ENCODE results near the gene ZNF444. TPM values are rescaled to one million over a fixed set of nuclear protein-coding genes. Genes with fewer than 3 reads are reported as not detected.
"Not testable (repeated sequence)": the region's sequence is repeated elsewhere in the genome, so short reads cannot be mapped to it uniquely, and the experiment has no call there.

ZNF444 gene
- total and polyA plus RNA-seq, 4 donors = 6.1 to 30.4 (median 21.0) TPM

GRCh38 chr19:56193981-56194640 is 53.0 kb downstream of the ZNF444 start:
- Histone ChIP-seq H3K36me3 (ENCODE audit: control insufficient read depth in 4 of 4, insufficient read depth in 3 of 4, low read depth in 1 of 4, low read length in 3 of 4) (no peaks in the 10 kb centered on the region), H3K27me3 (ENCODE audit: control insufficient read depth in 4 of 4, insufficient read depth in 4 of 4, low read length in 3 of 4) (no peaks in the 10 kb centered on the region), H3K27ac (ENCODE audit: low read depth in 1 of 2, low read length in 2 of 2) (no peak overlapping the region), H3K9ac (ENCODE audit: low read depth in 1 of 2, low read length in 2 of 2) (no peak overlapping the region), H3K4me3 (ENCODE audit: low read depth in 1 of 3, low read length in 3 of 3) (no peak overlapping the region), H3K4me1 (ENCODE audit: control insufficient read depth in 4 of 4, insufficient read depth in 4 of 4, low read length in 3 of 4) (no peaks in the 10 kb centered on the region), H3K9me3 (ENCODE audit: control insufficient read depth in 4 of 4, low read length in 3 of 4) (no peaks in the 10 kb centered on the region)
- WGBS = 89% methylated on average over 12 of the region's 12 CpGs
- no peak for DNase-seq (ENCODE audit: low spot score)
- TF ChIP-seq REST (IDR thresholded peaks at IDR 0.05) (no peak), GABPA (IDR thresholded peaks at IDR 0.05 in 1 of 2, conservative IDR thresholded peaks at IDR 0.05 in 1 of 2) (no peak), NR2F2 (IDR thresholded peaks at IDR 0.05) (no peak), SP1 (IDR thresholded peaks at IDR 0.05) (no peak), FOXA1 (IDR thresholded peaks at IDR 0.05) (no peak), HNF4G (IDR thresholded peaks at IDR 0.05) (no peak)

- not testable (repeated sequence) for H3K9me3 ChIP-seq (ENCODE audit: control insufficient read depth in 4 of 4, low read length in 3 of 4); H3K4me3 ChIP-seq (ENCODE audit: low read depth in 1 of 3, low read length in 3 of 3); DNase-seq (ENCODE audit: low spot score); H3K36me3 ChIP-seq (ENCODE audit: control insufficient read depth in 4 of 4, insufficient read depth in 3 of 4, low read depth in 1 of 4, low read length in 3 of 4); H3K27me3 ChIP-seq (ENCODE audit: control insufficient read depth in 4 of 4, insufficient read depth in 4 of 4, low read length in 3 of 4); H3K27ac ChIP-seq (ENCODE audit: low read depth in 1 of 2, low read length in 2 of 2); H3K9ac ChIP-seq (ENCODE audit: low read depth in 1 of 2, low read length in 2 of 2)
- H3K4me1 ChIP-seq (ENCODE audit: control insufficient read depth in 4 of 4, insufficient read depth in 4 of 4, low read length in 3 of 4) = peaks cover 0 to 10% (median 8%) of the 10 kb centered on the region in 4 donors
- 92% methylated on average over 23 of the region's 23 CpGs for WGBS
Observed at GRCh38 chr19:56197646-56198045, 56.6 kb downstream of the ZNF444 start, which contains the start of gene ZSCAN5B. Gene ZSCAN5B (minus strand): TSS chr19:56197783. CDS start chr19:56193052, 4,731 bp downstream.

GRCh38 chr19:56199687-56200086 is 58.6 kb downstream of the ZNF444 start:
- Histone ChIP-seq H3K27ac (ENCODE audit: low read depth in 1 of 2, low read length in 2 of 2) (peak overlapping the region in 1 of 2 donors; percentile 43), H3K36me3 (ENCODE audit: control insufficient read depth in 4 of 4, insufficient read depth in 3 of 4, low read depth in 1 of 4, low read length in 3 of 4) (no peaks in the 10 kb centered on the region), H3K4me3 (ENCODE audit: low read depth in 1 of 3, low read length in 3 of 3) (no peak overlapping the region), H3K9ac (ENCODE audit: low read depth in 1 of 2, low read length in 2 of 2) (no peak overlapping the region), H3K27me3 (ENCODE audit: control insufficient read depth in 4 of 4, insufficient read depth in 4 of 4, low read length in 3 of 4) (no peaks in the 10 kb centered on the region), H3K4me1 (ENCODE audit: control insufficient read depth in 4 of 4, insufficient read depth in 4 of 4, low read length in 3 of 4) (peaks cover 0 to 10% (median 8%) of the 10 kb centered on the region in 4 donors), H3K9me3 (ENCODE audit: control insufficient read depth in 4 of 4, low read length in 3 of 4) (no peaks in the 10 kb centered on the region)
- WGBS = 40% methylated on average over 7 of the region's 7 CpGs
- no peak for DNase-seq (ENCODE audit: low spot score)
- TF ChIP-seq FOXA2 (IDR thresholded peaks at IDR 0.05) = no peak
- TF ChIP-seq REST (IDR thresholded peaks at IDR 0.05) = no peak
- TF ChIP-seq TAF1 (conservative IDR thresholded peaks at IDR 0.05) = no peak
- TF ChIP-seq GABPA (IDR thresholded peaks at IDR 0.05 in 1 of 2, conservative IDR thresholded peaks at IDR 0.05 in 1 of 2) = peak in 1 of 2 donors; percentile 57
- peak; percentile 28 to 86 for TF ChIP-seq RXRA (IDR thresholded peaks at IDR 0.05)
- TF ChIP-seq NR2F2 (IDR thresholded peaks at IDR 0.05) = no peak
- TF ChIP-seq YY1 (IDR thresholded peaks at IDR 0.05) = peak; percentile 14
- no peak for TF ChIP-seq CTCF (IDR thresholded peaks at IDR 0.05; ENCODE audit: low read depth, low read length, missing input control)
- TF ChIP-seq ZBTB33 (IDR thresholded peaks at IDR 0.05) = no peak
- no peak for TF ChIP-seq MAX (IDR thresholded peaks at IDR 0.05)
- TF ChIP-seq RAD21 (IDR thresholded peaks at IDR 0.05) = peak in 1 of 2 donors; percentile 8
- peak; percentile 19 to 67 for TF ChIP-seq JUND (IDR thresholded peaks at IDR 0.05)
- no peak for TF ChIP-seq SP1 (IDR thresholded peaks at IDR 0.05)
- TF ChIP-seq FOXA1 (IDR thresholded peaks at IDR 0.05) = no peak
- TF ChIP-seq HNF4A (conservative IDR thresholded peaks at IDR 0.05) = peak; percentile 70 to 89
